Stimulated activated CD4-positive, alpha-beta T cell treated with anti-CD3 and anti-CD28 coated beads, Interleukin-4, amount 100 ng/mL, for 24 hours (primary cell): ENCODE results near the gene TMEM255A.
"Not testable (repeated sequence)": the region's sequence is repeated elsewhere in the genome, so short reads cannot be mapped to it uniquely, and the experiment has no call there.

Experiments used
- DNase-seq: peaks from one replicate; pipeline ENCODE4 v3.0.0-alpha.2; 2020

The TMEM255A gene

GRCh38 chrX:120310861-120311726 lies at the start of gene TMEM255A:
Gene TMEM255A, minus strand, starts transcription at chrX:120311461. Its CDS starts 152 bp downstream, at chrX:120311309.
- DNase-seq, result no peak

- DNase-seq, result peak; percentile 44
Measured at GRCh38 chrX:120358737-120359456, 47.6 kb upstream of the TMEM255A start.

- no peak for DNase-seq
Measured at GRCh38 chrX:120357186-120357585, 45.9 kb upstream of the TMEM255A start.

DNA sequence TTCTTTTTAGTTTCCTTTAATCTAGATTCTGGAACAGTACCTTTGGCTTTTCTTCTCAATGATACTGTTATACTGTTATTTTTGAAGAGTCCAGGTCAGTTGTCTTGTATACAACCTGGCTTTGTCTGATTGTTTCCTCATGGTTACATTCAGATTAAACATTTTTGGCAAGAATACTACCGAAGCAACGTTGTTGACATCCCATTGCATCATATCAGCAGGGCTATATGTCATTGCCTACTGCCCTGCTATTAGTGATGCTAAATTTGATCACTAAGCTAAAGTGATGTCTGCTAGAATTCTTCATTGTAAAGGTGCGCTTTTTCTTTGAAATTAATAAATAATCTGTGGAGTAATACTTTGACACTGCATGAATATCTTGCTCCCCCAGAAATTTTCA lies 44.8 kb upstream of the TMEM255A start:
- DNase-seq, result no peak

GRCh38 chrX:120350450-120351138 lies 39.3 kb upstream of the TMEM255A start:
- no peak for DNase-seq

DNA sequence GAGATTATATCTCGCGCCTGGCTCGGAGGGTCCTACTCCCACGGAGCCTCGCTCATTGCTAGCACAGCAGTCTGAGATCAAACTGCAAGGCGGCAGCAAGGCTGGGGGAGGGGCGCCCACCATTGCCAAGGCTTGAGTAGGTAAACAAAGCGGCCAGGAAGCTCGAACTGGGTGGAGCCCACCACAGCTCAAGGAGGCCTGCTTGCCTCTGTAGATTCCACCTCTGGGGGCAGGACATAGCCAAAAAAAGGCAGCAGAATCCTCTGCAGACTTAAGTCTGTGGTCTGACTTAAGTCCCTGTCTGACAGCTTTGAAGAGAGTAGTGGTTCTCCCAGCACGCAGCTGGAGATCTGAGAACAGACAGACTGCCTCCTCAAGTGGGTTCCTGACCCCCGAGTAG lies 33.3 kb upstream of the TMEM255A start:
- not testable (repeated sequence) for DNase-seq

- no peak for DNase-seq
Measured at GRCh38 chrX:120336899-120337298, 25.6 kb upstream of the TMEM255A start.

DNA sequence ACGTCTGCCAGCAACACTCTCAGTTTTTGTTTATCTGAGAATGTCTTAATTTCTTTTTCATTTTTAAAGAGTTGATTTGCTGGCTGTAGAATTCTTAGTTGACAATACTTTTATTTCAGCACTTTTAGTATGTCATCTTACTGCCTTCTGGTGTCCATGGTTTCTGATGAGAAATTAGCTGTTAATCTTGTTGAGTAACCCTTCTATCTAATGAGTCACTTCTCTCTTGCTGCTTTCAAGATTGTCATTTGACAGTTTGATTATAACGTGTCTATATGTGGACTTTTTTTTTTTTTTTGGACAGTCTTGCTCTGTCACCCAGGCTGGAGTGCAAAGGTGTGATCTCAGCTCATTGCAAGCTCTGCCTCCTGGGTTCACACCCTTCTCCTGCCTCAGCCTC lies 24.0 kb upstream of the TMEM255A start:
- DNase-seq, result no peak

- DNase-seq, result no peak
Measured at GRCh38 chrX:120334603-120335002, 23.3 kb upstream of the TMEM255A start.

DNA sequence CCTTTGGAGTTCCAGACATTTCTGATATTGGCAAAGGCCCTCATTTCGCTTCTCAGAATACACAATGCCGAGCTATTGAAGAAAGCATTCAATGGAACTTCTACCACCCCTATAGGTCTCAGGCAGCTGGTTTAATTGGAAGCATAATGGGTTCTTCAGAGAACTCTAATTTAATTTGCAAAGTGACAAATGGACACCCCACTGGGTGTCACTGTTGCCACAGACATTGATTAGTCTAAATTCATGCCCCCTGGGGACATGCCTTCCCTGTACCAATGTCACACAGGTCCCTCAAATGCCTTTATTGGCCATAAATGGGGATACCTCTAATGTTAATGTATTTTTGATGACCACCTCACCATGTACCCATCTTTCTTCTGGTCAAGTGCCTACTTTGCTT lies 22.9 kb upstream of the TMEM255A start:
- no peak for DNase-seq

- DNase-seq, result no peak
Measured at GRCh38 chrX:120332394-120332793, 21.1 kb upstream of the TMEM255A start.

- no peak for DNase-seq
Measured at GRCh38 chrX:120331116-120331515, 19.9 kb upstream of the TMEM255A start.

- no peak for DNase-seq
Measured at GRCh38 chrX:120321520-120322281, 10.4 kb upstream of the TMEM255A start.

DNA sequence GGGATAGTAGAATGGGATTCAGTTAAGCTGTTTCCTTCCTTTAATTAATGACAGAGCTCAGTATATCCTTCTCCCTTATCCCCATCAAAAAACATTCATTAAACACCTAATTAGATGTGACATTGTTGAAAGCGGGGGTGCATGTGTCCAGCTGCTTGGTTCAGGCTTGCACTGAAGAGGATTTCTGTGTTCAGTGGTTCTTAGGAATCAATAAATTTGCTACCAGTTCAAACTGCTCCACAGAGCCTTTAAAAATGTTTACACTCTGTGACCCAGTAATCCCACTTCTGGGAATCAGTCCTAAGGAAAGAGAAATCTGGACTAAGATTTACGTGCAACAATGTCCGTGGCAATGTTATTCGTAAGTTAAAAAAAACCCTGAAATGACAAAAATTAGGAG lies 7.2 kb upstream of the TMEM255A start:
- no peak for DNase-seq

- no peak for DNase-seq
Measured at GRCh38 chrX:120316587-120317283, 5.5 kb upstream of the TMEM255A start.

GRCh38 chrX:120315776-120316175 lies 4.5 kb upstream of the TMEM255A start:
- DNase-seq, result no peak

DNA sequence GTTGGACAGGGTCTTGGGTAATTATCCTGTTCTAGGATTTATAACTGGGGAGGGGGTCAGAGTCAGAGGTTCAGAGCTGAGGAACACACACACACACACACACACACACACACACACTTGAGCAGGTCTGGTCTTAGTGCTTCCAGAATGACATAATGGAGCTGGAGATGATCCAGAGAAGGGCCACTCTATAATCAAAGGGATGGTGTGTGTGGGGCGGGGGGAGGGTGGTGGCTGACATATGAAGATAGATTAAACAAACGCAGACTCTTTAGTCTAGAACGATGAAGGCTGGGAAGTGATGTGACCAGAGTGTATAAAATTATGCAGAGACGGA lies 434 bp upstream of the TMEM255A start:
- no peak for DNase-seq

DNA sequence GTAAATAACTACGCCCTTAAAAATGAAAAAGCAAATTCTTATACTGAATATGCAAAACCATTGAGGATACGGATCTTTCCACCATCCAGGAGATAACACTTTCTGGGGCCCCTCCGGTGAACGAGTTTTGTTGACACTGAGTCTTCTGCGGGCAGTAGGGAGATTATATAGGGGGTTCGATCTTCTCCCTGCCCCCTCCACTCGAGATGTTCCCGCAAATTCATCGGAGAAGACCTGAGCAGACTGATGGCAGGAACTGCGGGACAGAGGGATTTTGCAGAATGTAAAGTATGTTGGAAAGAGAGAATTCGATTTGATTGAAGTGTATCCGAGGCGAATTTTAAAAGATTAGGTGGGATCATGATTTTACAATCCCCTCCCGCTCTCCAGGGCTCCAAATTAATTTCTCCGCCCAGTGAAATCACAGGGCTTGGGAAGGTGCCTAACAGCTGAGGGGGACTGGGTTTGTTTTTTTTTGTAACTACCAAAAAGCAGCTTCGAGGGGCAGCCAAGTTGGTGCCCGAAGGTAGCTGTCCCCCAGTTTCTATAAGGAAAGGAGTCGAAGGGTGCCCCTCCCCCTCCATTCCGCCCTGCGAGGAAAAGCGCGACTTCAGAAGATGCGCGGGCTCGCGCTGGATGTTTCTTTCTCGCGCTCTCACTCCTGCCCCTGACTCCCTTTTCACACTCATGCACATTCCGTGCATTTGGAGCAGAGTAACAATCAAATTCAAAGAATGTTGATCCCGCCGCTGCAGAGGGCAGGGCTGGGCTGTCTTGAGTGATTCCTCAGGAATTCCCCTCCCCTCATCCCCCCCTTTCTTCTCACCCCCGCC lies 1.2 kb downstream of the TMEM255A start:
- DNase-seq, result peak; percentile 3

DNA sequence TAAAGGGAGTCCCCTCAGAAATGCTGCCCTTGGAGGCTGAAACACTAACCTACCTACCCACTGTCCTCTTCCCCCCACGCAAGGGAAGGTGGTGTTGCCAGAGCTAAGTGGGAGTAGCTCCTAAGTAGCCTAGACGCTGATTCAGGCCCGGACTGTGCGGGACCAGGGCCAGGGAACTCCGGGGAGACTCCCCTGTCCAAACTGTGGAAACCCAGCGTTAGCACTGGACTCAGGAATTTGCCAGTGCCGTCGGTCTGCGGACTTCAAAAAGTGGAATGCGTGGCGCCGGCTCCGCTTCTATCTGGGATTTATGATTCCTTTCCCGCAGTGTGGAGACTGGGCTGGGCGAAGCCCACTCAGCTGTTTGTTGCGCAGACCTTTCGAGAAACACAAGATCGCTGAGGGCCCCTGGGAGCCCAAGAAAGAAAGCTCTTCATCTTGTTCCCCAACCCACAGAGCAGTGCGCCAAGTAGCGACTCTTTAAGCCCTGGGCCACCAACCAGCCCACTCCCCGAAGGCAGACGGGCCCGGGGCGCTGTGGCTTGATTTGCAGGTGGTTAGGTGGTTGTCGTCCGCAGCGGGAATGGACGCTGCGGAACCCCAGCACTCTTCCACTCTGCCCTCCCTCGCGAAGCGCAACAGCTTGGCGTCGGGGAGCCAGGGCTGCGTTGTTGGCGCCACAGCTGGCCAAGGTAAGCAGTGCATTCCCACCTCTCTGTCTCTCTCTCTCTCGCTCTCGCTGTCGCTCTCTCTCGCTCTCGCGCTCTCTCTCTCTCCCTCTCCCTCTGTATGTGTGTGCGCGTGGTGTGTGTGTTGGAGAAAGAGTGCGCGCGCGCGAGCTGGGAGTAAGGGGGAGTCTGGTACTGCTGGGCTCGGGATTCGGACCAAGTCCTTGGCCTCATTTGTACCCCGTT lies 2.0 kb downstream of the TMEM255A start:
- peak; percentile 65 for DNase-seq

DNA sequence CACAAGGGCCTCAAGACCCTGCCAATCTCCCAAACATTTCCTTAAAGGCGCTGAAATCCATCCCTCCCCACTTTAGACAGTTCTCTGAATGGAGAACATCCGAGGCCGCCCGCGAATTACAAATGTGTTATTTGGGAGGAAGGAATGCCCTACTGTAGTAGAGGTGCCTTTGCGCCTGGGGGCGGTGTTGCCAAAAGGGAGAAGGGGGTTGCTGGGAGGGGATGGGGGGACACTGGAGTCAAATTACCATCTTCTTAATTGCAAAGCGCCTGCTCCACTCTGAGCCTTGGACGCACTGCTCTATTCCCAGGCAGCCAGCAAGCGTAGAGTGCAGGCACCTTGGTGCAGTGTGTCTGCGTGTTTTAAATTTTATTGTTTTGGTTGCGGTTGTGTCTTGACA lies 2.7 kb downstream of the TMEM255A start:
- DNase-seq, result no peak
